HCT116 (cell line): ENCODE measurements around the gene NACC1. TPM values are rescaled to one million over a fixed set of nuclear protein-coding genes. Genes with fewer than 3 reads are reported as not detected.

Experiments used
- ATAC-seq: fragments of 200-7000 bp; cut with Tn5 transposase; 2 replicates; pipeline ENCODE4 v1.9.1; 2020; ENCODE audit warnings: mild to moderate bottlenecking, moderate library complexity
- BruUV-seq: library from RNA; stranded (reverse); fragments of 400-500 nt; replicated peaks from 2 replicates; lab custom pipeline; 2021; lab: Mats Ljungman, UMichigan
- CTCF ChIA-PET: fragments of 300-600 bp; sonication (Branson Sonifier 250); formaldehyde crosslinking; loops from one replicate; lab custom pipeline; 2021; ENCODE audit warnings: antibody characterized with exemption; lab: Charles Lee
- POLR2A ChIA-PET: fragments of 300-600, 350-600 bp; sonication (Branson Sonifier 250); formaldehyde crosslinking; loops from one replicate; lab custom pipeline; 2021; ENCODE audit warnings: antibody characterized with exemption; lab: Charles Lee
- RAD21 ChIA-PET, 2 experiments: fragments of 300-600 bp; sonication (Branson Sonifier 250); formaldehyde crosslinking; loops; one replicate each; lab custom pipeline; 2023; ENCODE audit warnings: low total read pairs in 2 of 2; ENCODE audit not compliant: uncharacterized antibody in 2 of 2, unreplicated experiment in 2 of 2, low non-redundant PET in 1 of 2; lab: Charles Lee
- DNase-seq: peaks from one replicate; pipeline ENCODE4 v3.0.0-alpha.2; 2010; ENCODE audit warnings: low read depth, low spot score
- H2AFZ ChIP-seq: fragments of 200-600 bp; shearing (Covaris generic), sonication (generic); 2 replicates; pipeline ENCODE4 v1.6.1; 2017; ENCODE audit warnings: low read depth, mixed run types, mixed read lengths, antibody characterized with exemption, low read length; ENCODE audit not compliant: poor library complexity, severe bottlenecking
- H3K27ac ChIP-seq: 2 replicates; pipeline ENCODE4 v1.5.1; 2012; ENCODE audit warnings: low read depth, low read length
- H3K27me3 ChIP-seq: fragments of 200-600 bp; sonication (generic); 2 replicates; pipeline ENCODE4 v1.6.1; 2016; ENCODE audit warnings: mixed run types, low read length, mixed read lengths; ENCODE audit not compliant: insufficient read depth
- H3K36me3 ChIP-seq, 2 experiments: fragments of 200-500 bp in 1 of 2; fragments of 200-600 bp in 1 of 2; sonication (Bioruptor generic) in 1 of 2; sonication (generic) in 1 of 2; 2 replicates each; pipeline versions ENCODE4 v1.5.1 to v1.6.1; 2014 to 2016; ENCODE audit warnings: low read length in 2 of 2, inconsistent platforms in 1 of 2, mixed read lengths in 1 of 2, mixed run types in 1 of 2; ENCODE audit not compliant: insufficient read depth in 2 of 2, control insufficient read depth in 1 of 2
- H3K4me1 ChIP-seq, 2 experiments: fragments of 200-600 bp in 1 of 2; sonication (generic) in 1 of 2; 2 replicates each; pipeline versions ENCODE4 v1.5.1 to v1.6.1; 2012 to 2017; ENCODE audit warnings: low read length in 2 of 2, inconsistent platforms in 1 of 2, mild to moderate bottlenecking in 1 of 2, mixed read lengths in 1 of 2, mixed run types in 1 of 2, moderate library complexity in 1 of 2; ENCODE audit not compliant: insufficient read depth in 2 of 2, control insufficient read depth in 1 of 2
- H3K4me2 ChIP-seq: fragments of 200-600 bp; sonication (generic); 2 replicates; pipeline ENCODE4 v1.6.1; 2017; ENCODE audit warnings: mixed run types, low read length, mixed read lengths
- H3K4me3 ChIP-seq, 2 experiments: fragments of 200-600 bp in 1 of 2; sonication (generic) in 1 of 2; replicated peaks in 1 of 2; 2 replicates each; pipeline ENCODE4 v1.5.1; 2011 to 2016; ENCODE audit warnings: low read length in 2 of 2, control low read depth in 1 of 2, low read depth in 1 of 2, mild to moderate bottlenecking in 1 of 2, mixed read lengths in 1 of 2, mixed run types in 1 of 2
- H3K79me2 ChIP-seq: fragments of 200-600 bp; sonication (generic); 2 replicates; pipeline ENCODE4 v1.6.1; 2017; ENCODE audit warnings: mild to moderate bottlenecking, mixed run types, low read length, moderate library complexity, mixed read lengths; ENCODE audit not compliant: insufficient read depth
- H3K9ac ChIP-seq: fragments of 200-600 bp; sonication (generic); 2 replicates; pipeline ENCODE4 v1.6.1; 2016; ENCODE audit warnings: low read length, mixed read lengths
- H3K9me2 ChIP-seq: fragments of 200-600 bp; sonication (generic), shearing (Covaris generic); 2 replicates; pipeline ENCODE4 v1.6.1; 2017; ENCODE audit warnings: mixed run types, mild to moderate bottlenecking, moderate library complexity; ENCODE audit not compliant: insufficient read depth
- H3K9me3 ChIP-seq, 2 experiments: fragments of 200-500 bp in 1 of 2; fragments of 200-600 bp in 1 of 2; sonication (Bioruptor generic) in 1 of 2; sonication (generic) in 1 of 2; 2 replicates each; pipeline ENCODE4 v1.6.1; 2014 to 2017; ENCODE audit warnings: low read length in 2 of 2, mixed read lengths in 2 of 2, inconsistent platforms in 1 of 2, low read depth in 1 of 2, mild to moderate bottlenecking in 1 of 2, mixed run types in 1 of 2, moderate library complexity in 1 of 2; ENCODE audit not compliant: control insufficient read depth in 1 of 2, insufficient read depth in 1 of 2
- H4K20me1 ChIP-seq: fragments of 200-600 bp; sonication (generic), shearing (Covaris generic); 2 replicates; pipeline ENCODE4 v1.6.1; 2017; ENCODE audit warnings: mixed run types, mild to moderate bottlenecking, moderate library complexity; ENCODE audit not compliant: insufficient read depth
- CEBPB ChIP-seq: IDR thresholded peaks from 2 replicates; pipeline ENCODE4 v1.6.1; 2012; ENCODE audit warnings: low read depth
- CTCF ChIP-seq, 3 experiments: fragments of 200-600 bp in 1 of 3; sonication (generic) in 1 of 3; IDR thresholded peaks in 2 of 3; conservative IDR thresholded peaks in 1 of 3; 2 replicates each; pipeline ENCODE4 v1.5.1; 2012 to 2017; ENCODE audit warnings: low read depth in 2 of 3, low read length in 2 of 3, antibody characterized with exemption in 1 of 3, borderline replicate concordance in 1 of 3, control low read depth in 1 of 3, mild to moderate bottlenecking in 1 of 3, mixed read lengths in 1 of 3, mixed run types in 1 of 3, moderate library complexity in 1 of 3; ENCODE audit not compliant: insufficient read depth in 1 of 3
- EZH2 ChIP-seq: fragments of 200-600 bp; sonication (generic); IDR thresholded peaks from 2 replicates; pipeline ENCODE4 v1.6.1; 2017; ENCODE audit warnings: antibody characterized with exemption, mixed run types
- EZH2phosphoT487 ChIP-seq: fragments of 200-600 bp; IDR thresholded peaks from 2 replicates; pipeline ENCODE4 v1.6.1; 2018; ENCODE audit warnings: antibody characterized with exemption, borderline replicate concordance
- FOSL1 ChIP-seq: IDR thresholded peaks from 2 replicates; pipeline ENCODE4 v1.6.1; 2012; ENCODE audit warnings: low read depth
- JUND ChIP-seq: IDR thresholded peaks from 2 replicates; pipeline ENCODE4 v1.6.1; 2012
- POLR2A ChIP-seq: IDR thresholded peaks from 2 replicates; pipeline ENCODE4 v1.7.0; 2011; ENCODE audit warnings: borderline replicate concordance; ENCODE audit not compliant: insufficient read depth, insufficient read length; ENCODE audit errors: extremely low read depth
- SIN3A ChIP-seq: IDR thresholded peaks from 2 replicates; pipeline ENCODE4 v1.6.1; 2012; ENCODE audit warnings: low read depth
- YY1 ChIP-seq: IDR thresholded peaks from 2 replicates; pipeline ENCODE4 v1.6.1; 2011; ENCODE audit warnings: low read length, low read depth, moderate library complexity, mild to moderate bottlenecking; ENCODE audit not compliant: insufficient replicate concordance; ENCODE audit errors: extremely low read depth
- ZNF274 ChIP-seq: fragments of 200-500 bp; sonication (Bioruptor generic); IDR thresholded peaks from 2 replicates; pipeline ENCODE4 v1.6.1; 2014; ENCODE audit warnings: mild to moderate bottlenecking, low read depth, low read length, inconsistent platforms
- intact Hi-C: fragments of 100-400 bp; cut with micrococcal nuclease; formaldehyde crosslinking; loops from 2 replicates; pipeline ENCODE4 v1.10.0; 2022
- total RNA-seq: library from RNA; stranded (reverse); gene quantifications from one replicate; pipeline ENCODE4 v1.2.1, GENCODE V29; 2021; ENCODE audit not compliant: unreplicated experiment
- TF ChIP-seq, protein P1 (sequence below): IDR thresholded peaks from 2 replicates; pipeline ENCODE4 v1.6.1; 2012
- TF ChIP-seq, protein P2 (sequence below): IDR thresholded peaks from 2 replicates; pipeline ENCODE4 v1.6.1; 2012

Gene NACC1
- total RNA-seq, 1 experiment from 2014 or later, result 181 TPM

- ChIA-PET CTCF (interaction anchor here (0.9 to 6.6 kb wide), 11 partner anchors 11 to 129 kb away, joined by 3 to 94 read pairs (median 5); partner anchors contain the start of genes IER2, NACC1 and STX10), POLR2A (interaction anchor here (1.0 to 1.8 kb wide), 2 partner anchors 112 to 117 kb away, joined by 3 to 6 read pairs; no protein-coding TSS in a partner anchor), RAD21 (interaction anchor here (1.3 to 2.5 kb wide), 7 partner anchors 34 to 130 kb away, joined by 6 to 25 read pairs (median 7); no protein-coding TSS in a partner anchor)
- no peaks in the 10 kb centered on the region for H3K9me3 ChIP-seq
- no peak overlapping the region for H2AFZ ChIP-seq
- H3K27me3 ChIP-seq, result no peaks in the 10 kb centered on the region
- H3K4me2 ChIP-seq, result no peak overlapping the region
- intact Hi-C loops, result loop anchor here (1.0 to 5.0 kb wide), 2 partner anchors 63 to 112 kb away; no protein-coding TSS in a partner anchor
- no peak overlapping the region for H3K9ac ChIP-seq
- TF ChIP-seq CEBPB, result no peak
- no peak for TF ChIP-seq SIN3A
- TF ChIP-seq ZNF274, result no peak
- TF ChIP-seq, protein P1, sequence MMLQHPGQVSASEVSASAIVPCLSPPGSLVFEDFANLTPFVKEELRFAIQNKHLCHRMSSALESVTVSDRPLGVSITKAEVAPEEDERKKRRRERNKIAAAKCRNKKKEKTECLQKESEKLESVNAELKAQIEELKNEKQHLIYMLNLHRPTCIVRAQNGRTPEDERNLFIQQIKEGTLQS, result no peak
- TF ChIP-seq JUND, result no peak
- TF ChIP-seq, protein P2, sequence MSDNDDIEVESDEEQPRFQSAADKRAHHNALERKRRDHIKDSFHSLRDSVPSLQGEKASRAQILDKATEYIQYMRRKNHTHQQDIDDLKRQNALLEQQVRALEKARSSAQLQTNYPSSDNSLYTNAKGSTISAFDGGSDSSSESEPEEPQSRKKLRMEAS, result no peak
- no peak for TF ChIP-seq CTCF (IDR thresholded peaks at IDR 0.05 in 2 of 3, conservative IDR thresholded peaks at IDR 0.05 in 1 of 3; ENCODE audit: borderline replicate concordance in 1 of 3, insufficient read depth in 1 of 3, low read depth in 2 of 3, low read length in 2 of 3)
- no peak for TF ChIP-seq EZH2
- TF ChIP-seq YY1, result no peak
- TF ChIP-seq POLR2A, result no peak
- TF ChIP-seq FOSL1, result no peak
- no peak for TF ChIP-seq EZH2phosphoT487
- no peaks in the 10 kb centered on the region for H4K20me1 ChIP-seq
- H3K9me2 ChIP-seq, result no peaks in the 10 kb centered on the region
- no peak overlapping the region for H3K4me3 ChIP-seq
- ATAC-seq (no peak), DNase-seq (no peak)
- no peaks in the 10 kb centered on the region for H3K36me3 ChIP-seq
- no peaks in the 10 kb centered on the region for H3K79me2 ChIP-seq
- H3K27ac ChIP-seq, result no peak overlapping the region
- BruUV-seq, result no TSS peak
- peaks cover 6 to 32% of the 10 kb centered on the region in 2 experiments; a peak in 3 of 4 replicates for H3K4me1 ChIP-seq
Measured at GRCh38 chr19:13094771-13095392, 23.2 kb upstream of the NACC1 start.
